Endothelial cell of umbilical vein (primary cell): ENCODE measurements around the gene LAMP5. TPM values are rescaled to one million over a fixed set of nuclear protein-coding genes. Genes with fewer than 3 reads are reported as not detected.

Experiments
- BruUV-seq: library from RNA; stranded (reverse); fragments of 400-500 nt; replicated peaks from 2 replicates; lab custom pipeline; 2021; lab: Mats Ljungman, UMichigan
- CTCF ChIA-PET: fragments of 300-600, 350-600 bp; sonication (Branson Sonifier 250); formaldehyde crosslinking; loops from one replicate; lab custom pipeline; 2021; ENCODE audit warnings: antibody characterized with exemption, inconsistent platforms; lab: Charles Lee
- POLR2A ChIA-PET: fragments of 300-600, 350-600 bp; sonication (Branson Sonifier 250); formaldehyde crosslinking; loops from one replicate; lab custom pipeline; 2021; ENCODE audit warnings: antibody characterized with exemption, inconsistent platforms; lab: Charles Lee
- DNase-seq: peaks from one replicate; pipeline ENCODE4 v3.0.0-alpha.2; 2011; ENCODE audit warnings: low read depth, low spot score
- FAIRE-seq: peaks from 2 replicates; lab custom pipeline; 2011; peaks lifted over from hg19 to GRCh38; lab: Jason Lieb, UNC
- H2AFZ ChIP-seq: 2 replicates; pipeline ENCODE4 v1.6.0; 2012; ENCODE audit warnings: low read depth, low read length, control low read depth, inconsistent platforms
- H3K27ac ChIP-seq: 2 replicates; pipeline ENCODE4 v1.5.1; 2011; ENCODE audit warnings: low read depth, mild to moderate bottlenecking, control low read depth, low read length, moderate library complexity; ENCODE audit not compliant: insufficient read depth
- H3K27me3 ChIP-seq, 2 experiments: 2 replicates each; pipeline versions ENCODE4 v1.6.0 to v1.6.1; 2011; ENCODE audit warnings: low read length in 2 of 2, mixed read lengths in 1 of 2; ENCODE audit not compliant: control insufficient read depth in 2 of 2, insufficient read depth in 2 of 2
- H3K36me3 ChIP-seq, 2 experiments: 2 replicates in 1 of 2; 3 replicates in 1 of 2; pipeline ENCODE4 v1.5.1; 2011; ENCODE audit warnings: low read length in 2 of 2, mild to moderate bottlenecking in 1 of 2, moderate library complexity in 1 of 2; ENCODE audit not compliant: control insufficient read depth in 2 of 2, insufficient read depth in 2 of 2; ENCODE audit errors: extremely low read depth in 1 of 2
- H3K4me1 ChIP-seq: 3 replicates; pipeline ENCODE4 v1.5.1; 2011; ENCODE audit warnings: mild to moderate bottlenecking, low read length; ENCODE audit not compliant: control insufficient read depth, insufficient read depth; ENCODE audit errors: extremely low read depth
- H3K4me2 ChIP-seq: 2 replicates; pipeline ENCODE4 v1.6.1; 2011; ENCODE audit warnings: low read length, control low read depth, mixed read lengths; ENCODE audit not compliant: insufficient read depth
- H3K4me3 ChIP-seq, 3 experiments: fragments of 200-600 bp in 1 of 3; sonication (generic), shearing (Covaris generic) in 1 of 3; replicated peaks in 1 of 3; 2 replicates each; pipeline ENCODE4 v1.5.1; 2011 to 2016; ENCODE audit warnings: control low read depth in 3 of 3, low read length in 3 of 3, mild to moderate bottlenecking in 2 of 3, inconsistent platforms in 1 of 3, low read depth in 1 of 3, moderate library complexity in 1 of 3; ENCODE audit not compliant: insufficient read depth in 1 of 3
- H3K79me2 ChIP-seq: 2 replicates; pipeline ENCODE4 v1.6.0; 2012; ENCODE audit warnings: low read length, inconsistent platforms; ENCODE audit not compliant: control insufficient read depth, insufficient read depth
- H3K9ac ChIP-seq: replicated peaks from 2 replicates; pipeline ENCODE3; 2011; ENCODE audit warnings: low read length, control low read depth; ENCODE audit not compliant: insufficient read depth; ENCODE audit errors: extremely low read depth
- H3K9me1 ChIP-seq: replicated peaks from 3 replicates; pipeline ENCODE4 v1.6.0; 2011; ENCODE audit warnings: mild to moderate bottlenecking, low read length; ENCODE audit not compliant: control insufficient read depth, insufficient read depth; ENCODE audit errors: extremely low read depth
- H3K9me3 ChIP-seq: replicated peaks from 2 replicates; pipeline ENCODE4 v1.5.1; 2012; ENCODE audit warnings: low read length, inconsistent platforms; ENCODE audit not compliant: control insufficient read depth, insufficient read depth
- H4K20me1 ChIP-seq: replicated peaks from 2 replicates; pipeline ENCODE3; 2011; ENCODE audit warnings: mild to moderate bottlenecking, low read length; ENCODE audit not compliant: control insufficient read depth, insufficient read depth; ENCODE audit errors: extremely low read depth
- EZH2 ChIP-seq: IDR thresholded peaks from 2 replicates; pipeline ENCODE4 v1.6.1; 2012; ENCODE audit warnings: borderline replicate concordance, low read depth, mild to moderate bottlenecking, moderate library complexity, low read length, inconsistent platforms; ENCODE audit not compliant: severe bottlenecking
- FOS ChIP-seq: IDR thresholded peaks from 2 replicates; pipeline ENCODE4 v1.6.1; 2011; ENCODE audit warnings: mild to moderate bottlenecking, low read length, moderate library complexity, borderline replicate concordance; ENCODE audit not compliant: insufficient read depth
- GATA2 ChIP-seq: IDR thresholded peaks from 2 replicates; pipeline ENCODE4 v1.7.0; 2011; ENCODE audit warnings: low read depth, mild to moderate bottlenecking, moderate library complexity, mixed read lengths, low read length; ENCODE audit not compliant: insufficient read length, insufficient read depth
- JUN ChIP-seq: IDR thresholded peaks from 2 replicates; pipeline ENCODE4 v1.6.1; 2011; ENCODE audit warnings: borderline replicate concordance, low read depth; ENCODE audit not compliant: insufficient read length, insufficient read depth
- MYC ChIP-seq: IDR thresholded peaks from one replicate; pipeline ENCODE4 v1.6.1; 2011; ENCODE audit warnings: mild to moderate bottlenecking, low read depth, low read length
- POLR2A ChIP-seq: IDR thresholded peaks from 2 replicates; pipeline ENCODE4 v1.6.1; 2012; ENCODE audit warnings: low read depth, mild to moderate bottlenecking, control low read depth, low read length
- POLR2AphosphoS5 ChIP-seq: IDR thresholded peaks from 2 replicates; pipeline ENCODE4 v1.6.1; 2012; ENCODE audit warnings: low read depth, mild to moderate bottlenecking, control low read depth, low read length, moderate library complexity; ENCODE audit not compliant: insufficient read depth
- dilution Hi-C: fragments of 300-500 bp; cut with MboI; formaldehyde crosslinking; loops from one replicate; pipeline ENCODE4 v1.15.0; 2019; ENCODE audit warnings: low sequenced_read_pairs; ENCODE audit not compliant: extremely low pct_ligation_motif_present
- intact Hi-C: fragments of 100-400 bp; cut with micrococcal nuclease; formaldehyde crosslinking; loops from one replicate; pipeline ENCODE4 v1.10.0; 2022
- polyA plus RNA-seq, 4 experiments: library from polyadenylated mRNA; depleted of rRNA in 3 of 4; stranded (reverse) in 3 of 4; unstranded in 1 of 4; fragments of >200 nt; gene quantifications; 2 replicates each; pipeline versions ENCODE4 v1.2.1 to v1.2.3, GENCODE V29; 2011 to 2012; ENCODE audit warnings: missing spikeins in 1 of 4
- total RNA-seq: library from RNA; stranded (reverse); gene quantifications from 2 replicates; pipeline ENCODE4 v1.2.3, GENCODE V29; 2021
- TF ChIP-seq, protein P1 (sequence below), 2 donors: IDR thresholded peaks; 1 replicate in 1 of 2; 2 replicates in 1 of 2; pipeline ENCODE4 v1.5.1; 2011; ENCODE audit warnings: low read length in 2 of 2, mild to moderate bottlenecking in 2 of 2, moderate library complexity in 2 of 2, control low read depth in 1 of 2, inconsistent platforms in 1 of 2, low read depth in 1 of 2; ENCODE audit not compliant: insufficient read depth in 1 of 2; ENCODE audit errors: extremely low read depth in 1 of 2
- TF ChIP-seq, protein P2 (sequence below): IDR thresholded peaks from 2 replicates; pipeline ENCODE4 v1.6.1; 2011; ENCODE audit not compliant: insufficient read depth, insufficient read length

Gene LAMP5
- total and polyA plus RNA-seq, 2 donors (not counting 3 experiments of a cell fraction or from before 2014, with no cell fraction given) = not detected

DNA sequence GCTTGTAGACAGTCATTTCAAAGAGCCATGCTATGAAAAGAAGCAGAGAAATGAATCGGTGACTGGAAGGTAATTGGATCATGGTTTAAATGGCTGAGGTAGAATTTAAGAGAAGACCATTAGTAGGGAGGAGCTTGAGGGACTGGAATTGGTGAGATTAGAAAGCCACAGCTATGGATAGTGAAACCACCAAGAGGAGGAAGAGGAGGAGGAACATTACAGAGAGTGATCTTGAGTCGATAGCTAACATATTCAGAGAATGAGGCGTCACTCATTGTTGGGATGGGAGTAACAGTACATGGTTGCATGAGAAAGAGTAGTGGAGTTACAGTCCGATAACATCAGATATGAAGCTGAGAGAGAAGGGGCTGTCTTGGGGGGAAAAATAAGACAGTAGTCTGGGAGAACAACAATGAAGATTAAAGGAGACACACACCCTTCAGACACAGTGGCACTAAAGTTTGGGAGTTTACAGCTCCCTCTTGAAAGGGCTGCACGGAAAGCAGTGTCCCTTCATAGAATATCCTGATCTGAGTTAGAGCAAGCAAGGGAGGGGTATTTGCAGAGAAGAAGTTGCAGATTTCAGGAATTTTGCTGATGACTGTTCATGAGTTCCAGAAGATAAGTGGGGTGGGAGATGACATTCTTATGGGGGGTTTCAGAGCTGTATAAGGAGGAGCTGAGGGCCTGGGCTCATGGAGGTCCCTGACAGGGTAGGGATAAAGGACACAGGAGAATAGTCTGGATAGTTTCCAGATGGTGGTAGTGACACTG, 15.1 kb upstream of the LAMP5 start:
- ChIA-PET CTCF (no interaction called here), POLR2A (no interaction called here)
- dilution Hi-C loops = no loop called here

DNA sequence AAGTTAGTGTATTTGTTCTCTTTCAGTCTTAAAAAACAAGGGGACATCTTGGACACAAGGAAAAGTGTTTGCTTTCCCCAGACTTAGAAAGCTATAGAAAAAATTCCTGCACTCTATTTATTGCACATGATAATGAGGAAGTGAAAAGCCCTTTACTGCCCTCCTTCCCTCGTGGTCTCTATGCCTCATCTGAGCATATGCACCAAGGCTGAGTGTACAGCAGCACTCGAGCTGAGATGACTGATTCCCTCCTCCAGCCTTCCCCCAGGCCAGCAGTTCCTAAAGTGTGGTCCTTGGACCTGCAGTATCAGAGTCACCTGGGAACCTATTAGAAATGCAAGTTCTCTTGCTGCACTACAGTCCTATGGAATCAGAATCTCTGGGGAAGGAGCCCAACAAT, 14.3 kb upstream of the LAMP5 start:
- intact Hi-C loops (no loop called here), dilution Hi-C loops (no loop called here)
- POLR2A ChIA-PET = no interaction called here

More for the DNA sequence above, 15.1 kb upstream of the LAMP5 start:
- Histone ChIP-seq H3K4me1 (no peaks in the 10 kb centered on the region), H3K27me3 (peaks cover 2 to 5% of the 10 kb centered on the region in 2 experiments), H4K20me1 (no peaks in the 10 kb centered on the region), H3K4me3 (no peak overlapping the region), H3K9me1 (no peaks in the 10 kb centered on the region), H3K9me3 (no peaks in the 10 kb centered on the region), H2AFZ (no peak overlapping the region), H3K36me3 (no peaks in the 10 kb centered on the region), H3K9ac (no peak overlapping the region), H3K27ac (no peak overlapping the region), H3K79me2 (no peaks in the 10 kb centered on the region), H3K4me2 (no peak overlapping the region)
- intact Hi-C loops = no loop called here
- TF ChIP-seq, protein P1, sequence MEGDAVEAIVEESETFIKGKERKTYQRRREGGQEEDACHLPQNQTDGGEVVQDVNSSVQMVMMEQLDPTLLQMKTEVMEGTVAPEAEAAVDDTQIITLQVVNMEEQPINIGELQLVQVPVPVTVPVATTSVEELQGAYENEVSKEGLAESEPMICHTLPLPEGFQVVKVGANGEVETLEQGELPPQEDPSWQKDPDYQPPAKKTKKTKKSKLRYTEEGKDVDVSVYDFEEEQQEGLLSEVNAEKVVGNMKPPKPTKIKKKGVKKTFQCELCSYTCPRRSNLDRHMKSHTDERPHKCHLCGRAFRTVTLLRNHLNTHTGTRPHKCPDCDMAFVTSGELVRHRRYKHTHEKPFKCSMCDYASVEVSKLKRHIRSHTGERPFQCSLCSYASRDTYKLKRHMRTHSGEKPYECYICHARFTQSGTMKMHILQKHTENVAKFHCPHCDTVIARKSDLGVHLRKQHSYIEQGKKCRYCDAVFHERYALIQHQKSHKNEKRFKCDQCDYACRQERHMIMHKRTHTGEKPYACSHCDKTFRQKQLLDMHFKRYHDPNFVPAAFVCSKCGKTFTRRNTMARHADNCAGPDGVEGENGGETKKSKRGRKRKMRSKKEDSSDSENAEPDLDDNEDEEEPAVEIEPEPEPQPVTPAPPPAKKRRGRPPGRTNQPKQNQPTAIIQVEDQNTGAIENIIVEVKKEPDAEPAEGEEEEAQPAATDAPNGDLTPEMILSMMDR (IDR thresholded peaks at IDR 0.05; ENCODE audit: extremely low read depth in 1 of 2, insufficient read depth in 1 of 2, low read depth in 1 of 2, low read length in 2 of 2) = no peak
- TF ChIP-seq POLR2AphosphoS5 (no peak), MYC (no peak), FOS (no peak)
- no peak for DNase-seq
- no peak for FAIRE-seq
- no TSS peak for BruUV-seq

More for the DNA sequence above, 14.3 kb upstream of the LAMP5 start:
- H3K36me3 ChIP-seq = no peaks in the 10 kb centered on the region
- no peaks in the 10 kb centered on the region for H3K79me2 ChIP-seq
- no TSS peak for BruUV-seq
- no peaks in the 10 kb centered on the region for H3K9me3 ChIP-seq
- H3K9me1 ChIP-seq = no peaks in the 10 kb centered on the region
- H3K9ac ChIP-seq = no peak overlapping the region
- H3K27me3 ChIP-seq = peaks cover 5 to 7% of the 10 kb centered on the region in 2 experiments
- no peak overlapping the region for H2AFZ ChIP-seq
- H3K4me2 ChIP-seq = no peak overlapping the region
- TF ChIP-seq, protein P1 (IDR thresholded peaks at IDR 0.05; ENCODE audit: extremely low read depth in 1 of 2, insufficient read depth in 1 of 2, low read depth in 1 of 2, low read length in 2 of 2) = no peak
- TF ChIP-seq POLR2A (no peak), FOS (no peak), JUN (no peak), POLR2AphosphoS5 (no peak), GATA2 (no peak), EZH2 (no peak), MYC (no peak)
- TF ChIP-seq, protein P2, sequence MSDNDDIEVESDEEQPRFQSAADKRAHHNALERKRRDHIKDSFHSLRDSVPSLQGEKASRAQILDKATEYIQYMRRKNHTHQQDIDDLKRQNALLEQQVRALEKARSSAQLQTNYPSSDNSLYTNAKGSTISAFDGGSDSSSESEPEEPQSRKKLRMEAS = no peak
- DNase-seq (no peak), FAIRE-seq (no peak)
- H3K27ac ChIP-seq = no peak overlapping the region
- H3K4me3 ChIP-seq = no peak overlapping the region
- no peaks in the 10 kb centered on the region for H3K4me1 ChIP-seq
- CTCF ChIA-PET = no interaction called here
- no peaks in the 10 kb centered on the region for H4K20me1 ChIP-seq
